Effector memory CD4-positive, alpha-beta T cell (primary cell): ENCODE results near the gene BARD1.
"Not testable (repeated sequence)": the region's sequence is repeated elsewhere in the genome, so short reads cannot be mapped to it uniquely, and the experiment has no call there.

Source experiments
- DNase-seq, 3 donors: peaks; one replicate each; pipeline ENCODE4 v3.0.0-alpha.2; 2020
- H3K27ac ChIP-seq: 2 replicates; pipeline ENCODE4 v1.7.0; 2013; ENCODE audit warnings: mild to moderate bottlenecking, low read length, moderate library complexity; ENCODE audit not compliant: insufficient read depth, poor library complexity, severe bottlenecking
- H3K27me3 ChIP-seq: replicated peaks from 2 replicates; pipeline ENCODE4 v1.7.0; 2013; ENCODE audit warnings: mild to moderate bottlenecking, low read length; ENCODE audit not compliant: insufficient read depth, control insufficient read depth, poor library complexity, severe bottlenecking
- H3K36me3 ChIP-seq: 2 replicates; pipeline ENCODE4 v1.7.0; 2013; ENCODE audit warnings: mild to moderate bottlenecking, low read length, moderate library complexity; ENCODE audit not compliant: control insufficient read depth, insufficient read depth
- H3K4me1 ChIP-seq: 2 replicates; pipeline ENCODE4 v1.7.0; 2013; ENCODE audit warnings: low read length, mild to moderate bottlenecking; ENCODE audit not compliant: control insufficient read depth, insufficient read depth, poor library complexity, severe bottlenecking
- H3K4me3 ChIP-seq: 2 replicates; pipeline ENCODE4 v1.7.0; 2013; ENCODE audit warnings: low read length, low read depth, mild to moderate bottlenecking; ENCODE audit not compliant: insufficient read depth, poor library complexity, severe bottlenecking
- H3K9me3 ChIP-seq: 2 replicates; pipeline ENCODE4 v1.7.0; 2013; ENCODE audit warnings: mild to moderate bottlenecking, low read length, moderate library complexity; ENCODE audit not compliant: control insufficient read depth

BARD1 gene

GRCh38 chr2:214730248-214730647 is 79.2 kb downstream of the BARD1 start:
- no peaks in the 10 kb centered on the region for H3K9me3 ChIP-seq
- no peaks in the 10 kb centered on the region for H3K4me1 ChIP-seq
- no peaks in the 10 kb centered on the region for H3K36me3 ChIP-seq
- no peaks in the 10 kb centered on the region for H3K27me3 ChIP-seq
- no peak for DNase-seq
- no peak overlapping the region for H3K4me3 ChIP-seq
- no peak overlapping the region for H3K27ac ChIP-seq

- Histone ChIP-seq H3K4me1 (no peaks in the 10 kb centered on the region), H3K4me3 (no peak overlapping the region), H3K27ac (no peak overlapping the region), H3K36me3 (no peaks in the 10 kb centered on the region), H3K9me3 (no peaks in the 10 kb centered on the region), H3K27me3 (no peaks in the 10 kb centered on the region)
- no peak for DNase-seq
These were observed 84.7 kb downstream of the BARD1 start for GRCh38 chr2:214724741-214725140.

GRCh38 chr2:214717837-214718236 is 91.6 kb downstream of the BARD1 start:
- H3K9me3 ChIP-seq, DNase-seq: not testable (repeated sequence)

GRCh38 chr2:214716811-214717560 is 92.5 kb downstream of the BARD1 start:
- DNase-seq = no peak
- H3K4me1 ChIP-seq = no peaks in the 10 kb centered on the region
- no peak overlapping the region for H3K27ac ChIP-seq
- no peaks in the 10 kb centered on the region for H3K36me3 ChIP-seq
- no peak overlapping the region for H3K4me3 ChIP-seq
- no peaks in the 10 kb centered on the region for H3K9me3 ChIP-seq
- H3K27me3 ChIP-seq = no peaks in the 10 kb centered on the region

More at GRCh38 chr2:214717837-214718236, 91.6 kb downstream of the BARD1 start:
- not testable (repeated sequence) for H3K36me3 ChIP-seq, H3K27ac ChIP-seq, H3K4me1 ChIP-seq, H3K27me3 ChIP-seq, H3K4me3 ChIP-seq

GRCh38 chr2:214715025-214715424 is 94.5 kb downstream of the BARD1 start:
- Histone ChIP-seq H3K4me3 (no peak overlapping the region), H3K27me3 (no peaks in the 10 kb centered on the region), H3K4me1 (no peaks in the 10 kb centered on the region), H3K36me3 (no peaks in the 10 kb centered on the region), H3K27ac (no peak overlapping the region), H3K9me3 (no peaks in the 10 kb centered on the region)
- DNase-seq = no peak

GRCh38 chr2:214713080-214713830 is 96.2 kb downstream of the BARD1 start:
- DNase-seq = no peak
- no peak overlapping the region for H3K4me3 ChIP-seq
- no peak overlapping the region for H3K27ac ChIP-seq
- H3K27me3 ChIP-seq = no peaks in the 10 kb centered on the region
- H3K4me1 ChIP-seq = no peaks in the 10 kb centered on the region
- no peaks in the 10 kb centered on the region for H3K9me3 ChIP-seq
- no peaks in the 10 kb centered on the region for H3K36me3 ChIP-seq

GRCh38 chr2:214710729-214711128 is 98.8 kb downstream of the BARD1 start:
- Histone ChIP-seq H3K36me3 (no peaks in the 10 kb centered on the region), H3K4me1 (no peaks in the 10 kb centered on the region), H3K27ac (no peak overlapping the region), H3K9me3 (no peaks in the 10 kb centered on the region), H3K4me3 (no peak overlapping the region), H3K27me3 (no peaks in the 10 kb centered on the region)
- no peak for DNase-seq

- Histone ChIP-seq H3K4me3 (no peak overlapping the region), H3K27me3 (no peaks in the 10 kb centered on the region), H3K36me3 (no peaks in the 10 kb centered on the region), H3K4me1 (no peaks in the 10 kb centered on the region), H3K27ac (no peak overlapping the region), H3K9me3 (no peaks in the 10 kb centered on the region)
- DNase-seq = no peak
These were observed 102.5 kb downstream of the BARD1 start for GRCh38 chr2:214706986-214707385.

- Histone ChIP-seq H3K9me3 (no peaks in the 10 kb centered on the region), H3K4me3 (no peak overlapping the region), H3K27me3 (no peaks in the 10 kb centered on the region), H3K36me3 (no peaks in the 10 kb centered on the region), H3K4me1 (no peaks in the 10 kb centered on the region), H3K27ac (no peak overlapping the region)
- DNase-seq = no peak
These were observed 110.2 kb downstream of the BARD1 start for GRCh38 chr2:214699236-214699635.

GRCh38 chr2:214696681-214697080 is 112.8 kb downstream of the BARD1 start:
- Histone ChIP-seq H3K27ac (no peak overlapping the region), H3K27me3 (no peaks in the 10 kb centered on the region), H3K4me1 (no peaks in the 10 kb centered on the region), H3K9me3 (no peaks in the 10 kb centered on the region), H3K36me3 (no peaks in the 10 kb centered on the region), H3K4me3 (no peak overlapping the region)
- no peak for DNase-seq
